TTC549 (cell line): ENCODE measurements around the gene UFSP2.

ENCODE experiments used
- FAIRE-seq: peaks from 2 replicates; lab custom pipeline; 2012; peaks lifted over from hg19 to GRCh38; lab: Jason Lieb, UNC

The UFSP2 gene

GRCh38 chr4:185352202-185352601 lies 73.6 kb downstream of the UFSP2 start:
- FAIRE-seq: no peak

GRCh38 chr4:185351691-185352090 lies 74.1 kb downstream of the UFSP2 start:
- FAIRE-seq: no peak
